ENCODE results near the gene RYR1.

DNA sequence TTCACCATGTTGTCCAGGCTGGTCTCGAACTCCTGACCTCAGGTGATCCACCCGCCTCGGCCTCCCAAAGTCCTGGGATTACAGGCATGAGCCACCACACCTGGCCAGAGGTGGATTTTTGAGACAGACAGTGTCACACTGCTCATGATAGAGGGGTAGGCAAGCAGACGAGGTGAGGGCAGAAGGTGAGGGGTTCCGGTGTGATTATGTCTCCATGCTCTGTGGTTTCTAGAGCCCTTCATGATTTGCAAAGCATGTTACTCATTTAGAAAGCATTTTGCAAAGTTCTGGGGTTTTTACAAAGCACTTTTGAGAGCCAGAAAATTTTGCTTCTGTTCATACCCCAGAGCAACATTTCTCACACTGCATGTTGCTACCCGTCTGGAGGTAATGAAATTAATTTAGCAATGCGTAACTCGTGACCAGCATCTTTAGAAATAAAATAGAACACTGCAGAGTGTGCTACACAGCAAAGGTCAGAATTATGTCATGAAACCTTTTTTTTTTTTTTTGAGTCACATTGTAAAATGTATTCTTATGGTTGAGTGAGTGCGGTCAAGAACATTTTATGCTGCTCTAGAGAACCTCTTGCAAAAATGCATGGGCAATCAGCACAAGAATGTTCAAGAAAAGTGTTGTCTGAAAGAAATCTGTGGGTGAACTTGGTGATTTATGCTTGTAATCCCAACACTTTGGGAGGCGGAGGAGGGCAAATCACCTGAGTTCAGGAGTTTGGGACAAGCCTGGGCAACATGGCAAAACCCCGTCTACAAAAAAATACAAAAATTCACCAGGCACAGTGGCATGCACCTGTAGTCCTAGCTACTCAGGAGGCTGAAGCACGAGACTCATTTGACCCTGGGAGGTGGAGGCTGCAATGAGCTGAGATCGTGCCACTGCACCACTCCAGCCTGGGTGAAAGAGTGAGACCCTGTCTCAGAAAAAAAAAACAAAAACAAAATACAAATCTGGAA, 126.2 kb downstream of the RYR1 start:
- TF ChIP-seq, protein P1, sequence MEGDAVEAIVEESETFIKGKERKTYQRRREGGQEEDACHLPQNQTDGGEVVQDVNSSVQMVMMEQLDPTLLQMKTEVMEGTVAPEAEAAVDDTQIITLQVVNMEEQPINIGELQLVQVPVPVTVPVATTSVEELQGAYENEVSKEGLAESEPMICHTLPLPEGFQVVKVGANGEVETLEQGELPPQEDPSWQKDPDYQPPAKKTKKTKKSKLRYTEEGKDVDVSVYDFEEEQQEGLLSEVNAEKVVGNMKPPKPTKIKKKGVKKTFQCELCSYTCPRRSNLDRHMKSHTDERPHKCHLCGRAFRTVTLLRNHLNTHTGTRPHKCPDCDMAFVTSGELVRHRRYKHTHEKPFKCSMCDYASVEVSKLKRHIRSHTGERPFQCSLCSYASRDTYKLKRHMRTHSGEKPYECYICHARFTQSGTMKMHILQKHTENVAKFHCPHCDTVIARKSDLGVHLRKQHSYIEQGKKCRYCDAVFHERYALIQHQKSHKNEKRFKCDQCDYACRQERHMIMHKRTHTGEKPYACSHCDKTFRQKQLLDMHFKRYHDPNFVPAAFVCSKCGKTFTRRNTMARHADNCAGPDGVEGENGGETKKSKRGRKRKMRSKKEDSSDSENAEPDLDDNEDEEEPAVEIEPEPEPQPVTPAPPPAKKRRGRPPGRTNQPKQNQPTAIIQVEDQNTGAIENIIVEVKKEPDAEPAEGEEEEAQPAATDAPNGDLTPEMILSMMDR (IDR thresholded peaks at IDR 0.05): no peak
- no peak for TF ChIP-seq POLR2A (IDR thresholded peaks at IDR 0.05)

Data from thyroid gland (tissue), 4 donors.